ENCODE data around the gene PSMB10.

The PSMB10 gene

DNA sequence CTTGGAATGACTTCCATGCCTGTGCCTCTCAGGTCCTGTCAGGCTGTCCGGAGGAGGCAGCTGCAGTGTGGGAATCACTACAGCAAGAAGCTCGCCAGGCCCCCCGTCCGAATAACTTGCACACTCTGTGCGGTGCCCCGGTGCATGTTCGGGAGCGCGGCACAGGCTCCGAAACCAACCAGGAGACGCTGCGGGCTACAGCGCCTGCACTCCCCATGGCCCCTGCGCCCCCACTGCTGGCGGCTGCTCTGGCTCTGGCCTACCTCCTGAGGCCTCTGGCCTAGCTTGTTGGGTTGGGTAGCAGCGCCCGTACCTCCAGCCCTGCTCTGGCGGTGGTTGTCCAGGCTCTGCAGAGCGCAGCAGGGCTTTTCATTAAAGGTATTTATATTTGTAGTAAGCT is 50.7 kb downstream of the PSMB10 start:
- no peak overlapping the region for H3K4me3 ChIP-seq (ENCODE audit: low read depth, low read length)
- TF ChIP-seq, protein P1, sequence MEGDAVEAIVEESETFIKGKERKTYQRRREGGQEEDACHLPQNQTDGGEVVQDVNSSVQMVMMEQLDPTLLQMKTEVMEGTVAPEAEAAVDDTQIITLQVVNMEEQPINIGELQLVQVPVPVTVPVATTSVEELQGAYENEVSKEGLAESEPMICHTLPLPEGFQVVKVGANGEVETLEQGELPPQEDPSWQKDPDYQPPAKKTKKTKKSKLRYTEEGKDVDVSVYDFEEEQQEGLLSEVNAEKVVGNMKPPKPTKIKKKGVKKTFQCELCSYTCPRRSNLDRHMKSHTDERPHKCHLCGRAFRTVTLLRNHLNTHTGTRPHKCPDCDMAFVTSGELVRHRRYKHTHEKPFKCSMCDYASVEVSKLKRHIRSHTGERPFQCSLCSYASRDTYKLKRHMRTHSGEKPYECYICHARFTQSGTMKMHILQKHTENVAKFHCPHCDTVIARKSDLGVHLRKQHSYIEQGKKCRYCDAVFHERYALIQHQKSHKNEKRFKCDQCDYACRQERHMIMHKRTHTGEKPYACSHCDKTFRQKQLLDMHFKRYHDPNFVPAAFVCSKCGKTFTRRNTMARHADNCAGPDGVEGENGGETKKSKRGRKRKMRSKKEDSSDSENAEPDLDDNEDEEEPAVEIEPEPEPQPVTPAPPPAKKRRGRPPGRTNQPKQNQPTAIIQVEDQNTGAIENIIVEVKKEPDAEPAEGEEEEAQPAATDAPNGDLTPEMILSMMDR (IDR thresholded peaks at IDR 0.05; ENCODE audit: borderline replicate concordance, insufficient read depth, low read depth, low read length): no peak

DNA sequence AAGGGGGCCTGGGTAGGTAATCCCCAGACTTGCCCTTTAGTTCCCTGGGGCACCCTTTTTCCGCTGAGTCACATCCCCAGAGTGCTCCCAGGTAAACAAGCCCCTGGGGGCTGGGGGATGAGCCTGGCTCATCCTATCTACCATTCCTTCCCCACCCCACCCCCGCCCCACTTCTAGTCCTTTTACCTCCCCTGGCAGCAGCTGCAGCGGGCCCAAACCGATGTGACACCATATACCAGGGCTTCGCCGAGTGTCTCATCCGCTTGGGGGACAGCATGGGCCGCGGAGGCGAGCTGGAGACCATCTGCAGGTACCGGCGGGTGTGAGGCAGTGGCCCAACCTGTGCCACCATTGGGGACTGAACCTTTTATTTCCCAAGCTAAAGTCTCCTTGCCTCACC is 51.1 kb downstream of the PSMB10 start:
- TF ChIP-seq, protein P1 (IDR thresholded peaks at IDR 0.05; ENCODE audit: borderline replicate concordance, insufficient read depth, low read depth, low read length): no peak
- no peak overlapping the region for H3K4me3 ChIP-seq (ENCODE audit: low read depth, low read length)

DNA sequence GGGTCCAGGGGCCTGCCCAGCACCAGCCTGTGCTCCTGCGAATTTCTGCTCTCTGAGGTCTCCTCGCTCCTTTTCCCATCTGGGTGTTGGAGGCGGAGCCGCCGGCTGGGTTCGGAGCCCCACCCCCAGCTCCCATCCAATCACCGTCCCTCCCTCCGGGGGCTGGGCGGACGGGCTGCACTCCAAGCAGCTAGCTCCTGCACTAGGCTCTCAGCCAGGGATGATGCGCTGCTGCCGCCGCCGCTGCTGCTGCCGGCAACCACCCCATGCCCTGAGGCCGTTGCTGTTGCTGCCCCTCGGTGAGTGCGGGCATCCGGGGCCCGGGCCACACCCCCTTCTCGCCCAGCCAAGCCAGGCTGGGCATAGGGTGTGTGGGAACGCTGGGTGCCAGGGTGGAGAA is 52.0 kb downstream of the PSMB10 start, which contains the start of gene NRN1L:
Gene NRN1L, plus strand, starts transcription at position 202 of the 400 bp plus-strand sequence. Its CDS starts 19 bp downstream, at position 221.
- TF ChIP-seq, protein P1 (IDR thresholded peaks at IDR 0.05; ENCODE audit: borderline replicate concordance, insufficient read depth, low read depth, low read length): no peak
- no peak within 1 kb of the TSS for H3K4me3 ChIP-seq (ENCODE audit: low read depth, low read length)

Data from GM12875 (cell line).